Smooth muscle cell (in vitro differentiated cells): ENCODE measurements around the gene DLK2. TPM values are rescaled to one million over a fixed set of nuclear protein-coding genes. Genes with fewer than 3 reads are reported as not detected.

Source experiments
- DNase-seq: peaks from one replicate; lab custom pipeline; 2025; ENCODE audit not compliant: unreplicated experiment; lab: John Stamatoyannopoulos, UW
- H2AFZ ChIP-seq: fragments of 200-600 bp; sonication (generic); 2 replicates; pipeline ENCODE4 v1.6.0; 2016; ENCODE audit warnings: antibody characterized with exemption, low read depth, mild to moderate bottlenecking
- H3F3A ChIP-seq: fragments of 200-600 bp; sonication (generic); 2 replicates; pipeline ENCODE4 v1.6.0; 2017; ENCODE audit warnings: antibody characterized with exemption, low read depth
- H3K27ac ChIP-seq: fragments of 200-600 bp; sonication (generic); 2 replicates; pipeline ENCODE4 v1.5.1; 2016; ENCODE audit warnings: low read depth, mild to moderate bottlenecking
- H3K27me3 ChIP-seq: fragments of 200-600 bp; sonication (generic); 2 replicates; pipeline ENCODE4 v1.6.1; 2016; ENCODE audit warnings: low read depth, mild to moderate bottlenecking
- H3K36me3 ChIP-seq: fragments of 200-600 bp; sonication (generic); 2 replicates; pipeline ENCODE4 v1.5.1; 2016; ENCODE audit warnings: low read depth
- H3K4me1 ChIP-seq: fragments of 200-600 bp; sonication (generic); 2 replicates; pipeline ENCODE4 v1.5.1; 2016; ENCODE audit warnings: low read depth
- H3K4me2 ChIP-seq: fragments of 200-600 bp; sonication (generic); 2 replicates; pipeline ENCODE4 v1.6.0; 2016; ENCODE audit warnings: mild to moderate bottlenecking
- H3K4me3 ChIP-seq: fragments of 200-600 bp; sonication (generic); 2 replicates; pipeline ENCODE4 v1.5.1; 2016; ENCODE audit warnings: mild to moderate bottlenecking
- H3K79me2 ChIP-seq: fragments of 200-600 bp; sonication (generic); 2 replicates; pipeline ENCODE4 v1.6.0; 2016; ENCODE audit warnings: low read depth, mild to moderate bottlenecking
- H3K9ac ChIP-seq: fragments of 200-600 bp; sonication (generic); 2 replicates; pipeline ENCODE4 v1.6.0; 2016; ENCODE audit warnings: low read depth
- H3K9me3 ChIP-seq: fragments of 200-600 bp; sonication (generic); replicated peaks from 2 replicates; pipeline ENCODE4 v1.5.1; 2016; ENCODE audit warnings: low read depth
- H4K20me1 ChIP-seq: fragments of 200-600 bp; sonication (generic); 2 replicates; pipeline ENCODE4 v1.6.0; 2016; ENCODE audit warnings: low read depth
- WGBS: methylation state at CpG from one replicate; pipeline ENCODE4 v1.1.7; 2016; ENCODE audit warnings: low lambda C conversion rate; 5-methylcytosine and 5-hydroxymethylcytosine counted together
- polyA plus RNA-seq: library from polyadenylated mRNA; unstranded; fragments of >200 nt; fragmentation: Nextera tagmentation; extraction: Ambion mirVana; gene quantifications from 2 replicates; pipeline ENCODE4 v1.2.1, GENCODE V29; 2016
- total RNA-seq: library from RNA; depleted of rRNA; stranded (reverse); fragments of >200 nt; gene quantifications from 2 replicates; pipeline ENCODE4 v1.2.3, GENCODE V29; 2014
- TF ChIP-seq, protein P1 (sequence below): fragments of 200-600 bp; sonication (generic); IDR thresholded peaks from 2 replicates; pipeline ENCODE4 v1.5.1; 2017; ENCODE audit warnings: borderline replicate concordance, mild to moderate bottlenecking, antibody characterized with exemption; ENCODE audit not compliant: insufficient read depth, poor library complexity, severe bottlenecking

The DLK2 gene
- total and polyA plus RNA-seq, 2 experiments from 2014 or later = 0.27 to 3.8 TPM

GRCh38 chr6:43491750-43492661, 36.7 kb upstream of the DLK2 start:
- H3K79me2 ChIP-seq = peaks cover 25% of the 10 kb centered on the region
- no peaks in the 10 kb centered on the region for H3F3A ChIP-seq
- H3K9ac ChIP-seq = no peak overlapping the region
- H3K4me3 ChIP-seq = no peak overlapping the region
- H3K27me3 ChIP-seq = no peaks in the 10 kb centered on the region
- H2AFZ ChIP-seq = no peak overlapping the region
- no peak for DNase-seq
- no peak overlapping the region for H3K27ac ChIP-seq
- no peaks in the 10 kb centered on the region for H3K9me3 ChIP-seq
- WGBS = 80% methylated on average over 10 of the region's 10 CpGs
- H3K4me1 ChIP-seq = peaks cover 28% of the 10 kb centered on the region
- H3K36me3 ChIP-seq = no peaks in the 10 kb centered on the region
- TF ChIP-seq, protein P1, sequence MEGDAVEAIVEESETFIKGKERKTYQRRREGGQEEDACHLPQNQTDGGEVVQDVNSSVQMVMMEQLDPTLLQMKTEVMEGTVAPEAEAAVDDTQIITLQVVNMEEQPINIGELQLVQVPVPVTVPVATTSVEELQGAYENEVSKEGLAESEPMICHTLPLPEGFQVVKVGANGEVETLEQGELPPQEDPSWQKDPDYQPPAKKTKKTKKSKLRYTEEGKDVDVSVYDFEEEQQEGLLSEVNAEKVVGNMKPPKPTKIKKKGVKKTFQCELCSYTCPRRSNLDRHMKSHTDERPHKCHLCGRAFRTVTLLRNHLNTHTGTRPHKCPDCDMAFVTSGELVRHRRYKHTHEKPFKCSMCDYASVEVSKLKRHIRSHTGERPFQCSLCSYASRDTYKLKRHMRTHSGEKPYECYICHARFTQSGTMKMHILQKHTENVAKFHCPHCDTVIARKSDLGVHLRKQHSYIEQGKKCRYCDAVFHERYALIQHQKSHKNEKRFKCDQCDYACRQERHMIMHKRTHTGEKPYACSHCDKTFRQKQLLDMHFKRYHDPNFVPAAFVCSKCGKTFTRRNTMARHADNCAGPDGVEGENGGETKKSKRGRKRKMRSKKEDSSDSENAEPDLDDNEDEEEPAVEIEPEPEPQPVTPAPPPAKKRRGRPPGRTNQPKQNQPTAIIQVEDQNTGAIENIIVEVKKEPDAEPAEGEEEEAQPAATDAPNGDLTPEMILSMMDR = no peak
- H3K4me2 ChIP-seq = peak overlapping the region; percentile 9
- no peaks in the 10 kb centered on the region for H4K20me1 ChIP-seq

DNA sequence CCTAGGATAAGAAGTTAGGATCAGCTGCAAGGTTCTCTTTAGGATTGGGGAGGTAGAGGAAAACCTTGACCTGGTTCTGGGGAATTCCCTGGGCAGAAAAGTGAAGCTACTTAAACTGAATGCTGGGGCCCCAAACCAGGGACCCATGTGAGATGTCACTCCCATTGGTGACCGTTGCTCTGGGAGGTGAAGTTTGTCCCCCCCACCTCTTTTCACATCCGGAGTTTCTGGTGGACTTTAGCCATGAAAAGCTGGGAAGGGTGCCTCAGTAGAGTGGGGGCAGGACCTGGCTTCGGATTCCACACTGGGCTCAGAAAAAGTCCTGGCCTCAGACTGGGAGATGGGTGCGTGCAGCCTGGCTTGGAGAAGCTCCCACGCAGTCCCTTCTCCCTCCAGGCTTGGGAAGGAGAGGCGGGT, 35.2 kb upstream of the DLK2 start:
- Histone ChIP-seq H3F3A (no peaks in the 10 kb centered on the region), H3K27ac (no peak overlapping the region), H3K9me3 (no peaks in the 10 kb centered on the region), H3K4me2 (no peak overlapping the region), H3K9ac (no peak overlapping the region), H3K36me3 (no peaks in the 10 kb centered on the region), H3K4me3 (no peak overlapping the region), H2AFZ (no peak overlapping the region), H4K20me1 (peaks cover 6% of the 10 kb centered on the region), H3K79me2 (peaks cover 35% of the 10 kb centered on the region), H3K27me3 (no peaks in the 10 kb centered on the region), H3K4me1 (peaks cover 18% of the 10 kb centered on the region)
- no peak for DNase-seq
- TF ChIP-seq, protein P1 = no peak
- WGBS = 94% methylated on average over 6 of the region's 6 CpGs

- peaks cover 45% of the 10 kb centered on the region for H3K79me2 ChIP-seq
- H3K9me3 ChIP-seq = no peaks in the 10 kb centered on the region
- TF ChIP-seq, protein P1 = no peak
- peaks cover 18% of the 10 kb centered on the region for H3K4me1 ChIP-seq
- no peak overlapping the region for H3K4me2 ChIP-seq
- WGBS = 60% methylated on average over 12 of the region's 12 CpGs
- no peak for DNase-seq
- no peak overlapping the region for H3K9ac ChIP-seq
- H3K4me3 ChIP-seq = no peak overlapping the region
- H3K27ac ChIP-seq = no peak overlapping the region
- H4K20me1 ChIP-seq = peaks cover 17% of the 10 kb centered on the region
- H3F3A ChIP-seq = no peaks in the 10 kb centered on the region
- H3K27me3 ChIP-seq = no peaks in the 10 kb centered on the region
- H2AFZ ChIP-seq = no peak overlapping the region
- no peaks in the 10 kb centered on the region for H3K36me3 ChIP-seq
Observed at GRCh38 chr6:43489277-43490072, 34.1 kb upstream of the DLK2 start.
